ENCODE measurements around the gene KAT7. TPM values are rescaled to one million over a fixed set of nuclear protein-coding genes. Genes with fewer than 3 reads are reported as not detected.

The KAT7 gene
- total and polyA plus RNA-seq, 5 donors: 17.5 to 68.2 (median 56.2) TPM

GRCh38 chr17:49842846-49843245 lies 54.4 kb downstream of the KAT7 start:
- intact Hi-C loops (cut with DNase I): loop anchor here in 1 of 4 donors (10.0 kb wide), 1 partner anchor 48 kb away; no protein-coding TSS in a partner anchor
- no peaks in the 10 kb centered on the region for H3K9me3 ChIP-seq (ENCODE audit: control insufficient read depth, low read length)
- H3K27ac ChIP-seq (ENCODE audit: low read length): no peak overlapping the region
- WGBS: 85% methylated on average over 6 of the region's 6 CpGs
- DNase-seq (no peak), ATAC-seq (no peak)
- H3K4me3 ChIP-seq (ENCODE audit: low read length): no peak overlapping the region
- peaks cover 7% of the 10 kb centered on the region for H3K4me1 ChIP-seq (ENCODE audit: control insufficient read depth, insufficient read depth, low read length)
- H3K27me3 ChIP-seq (ENCODE audit: control insufficient read depth, insufficient read depth): no peaks in the 10 kb centered on the region

DNA sequence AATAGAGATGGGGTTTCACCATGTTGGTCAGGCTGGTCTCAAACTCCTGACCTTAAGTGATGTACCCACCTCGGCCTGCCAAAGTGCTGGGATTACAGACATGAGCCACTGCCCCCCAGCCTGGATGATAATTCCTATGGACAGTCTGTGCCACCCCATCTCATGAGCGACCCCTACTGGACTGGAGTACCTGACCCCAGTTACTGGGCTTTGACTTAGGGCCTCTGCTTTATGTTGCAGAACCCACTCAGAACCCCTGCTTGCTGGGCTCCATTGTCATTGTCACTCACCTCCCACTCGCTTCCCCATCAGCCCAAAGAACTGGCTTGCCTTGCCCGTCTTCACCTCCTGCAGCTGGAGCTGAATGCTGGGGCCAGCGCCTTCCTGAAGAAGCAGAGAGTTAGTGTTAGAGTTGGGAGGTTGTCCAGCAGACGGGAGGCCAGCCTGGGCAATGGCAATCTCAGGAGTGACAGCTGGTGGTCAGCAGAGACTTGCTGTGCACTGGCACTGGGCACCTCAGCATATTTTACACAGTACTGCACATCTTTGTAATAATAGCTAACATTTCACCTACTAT lies 55.4 kb downstream of the KAT7 start:
- Histone ChIP-seq H3K9me3 (ENCODE audit: control insufficient read depth, low read length) (no peaks in the 10 kb centered on the region), H3K27me3 (ENCODE audit: control insufficient read depth, insufficient read depth) (no peaks in the 10 kb centered on the region), H3K4me3 (ENCODE audit: low read length) (no peak overlapping the region), H3K27ac (ENCODE audit: low read length) (no peak overlapping the region), H3K4me1 (ENCODE audit: control insufficient read depth, insufficient read depth, low read length) (peaks cover 7% of the 10 kb centered on the region)
- DNase-seq (no peak), ATAC-seq (no peak)
- WGBS: 88% methylated on average over 6 of the region's 6 CpGs
- intact Hi-C loops (cut with DNase I): loop anchor here in 1 of 4 donors (10.0 kb wide), 1 partner anchor 49 kb away; no protein-coding TSS in a partner anchor

GRCh38 chr17:49845321-49845720 lies 56.8 kb downstream of the KAT7 start:
- no peak overlapping the region for H3K4me3 ChIP-seq (ENCODE audit: low read length)
- no peaks in the 10 kb centered on the region for H3K27me3 ChIP-seq (ENCODE audit: control insufficient read depth, insufficient read depth)
- 21% methylated on average over 3 of the region's 3 CpGs for WGBS
- H3K4me1 ChIP-seq (ENCODE audit: control insufficient read depth, insufficient read depth, low read length): peaks cover 7% of the 10 kb centered on the region
- H3K27ac ChIP-seq (ENCODE audit: low read length): peak overlapping the region; percentile 89
- ATAC-seq (peak; percentile 82 to 85), DNase-seq (peak; percentile 57 to 83 (median 72))
- intact Hi-C loops (cut with DNase I): loop anchor here in 1 of 4 donors (10.0 kb wide), 1 partner anchor 51 kb away; no protein-coding TSS in a partner anchor
- H3K9me3 ChIP-seq (ENCODE audit: control insufficient read depth, low read length): no peaks in the 10 kb centered on the region

- DNase-seq (no peak), ATAC-seq (no peak)
- H3K27ac ChIP-seq (ENCODE audit: low read length): peak overlapping the region; percentile 20
- intact Hi-C loops (cut with DNase I): loop anchor here in 1 of 4 donors (10.0 kb wide), 1 partner anchor 52 kb away; no protein-coding TSS in a partner anchor
- H3K27me3 ChIP-seq (ENCODE audit: control insufficient read depth, insufficient read depth): no peaks in the 10 kb centered on the region
- H3K4me3 ChIP-seq (ENCODE audit: low read length): no peak overlapping the region
- 49% methylated on average over 9 of the region's 9 CpGs for WGBS
- H3K4me1 ChIP-seq (ENCODE audit: control insufficient read depth, insufficient read depth, low read length): peaks cover 7% of the 10 kb centered on the region
- H3K9me3 ChIP-seq (ENCODE audit: control insufficient read depth, low read length): no peaks in the 10 kb centered on the region
Measured at GRCh38 chr17:49846938-49847712, 58.6 kb downstream of the KAT7 start.

DNA sequence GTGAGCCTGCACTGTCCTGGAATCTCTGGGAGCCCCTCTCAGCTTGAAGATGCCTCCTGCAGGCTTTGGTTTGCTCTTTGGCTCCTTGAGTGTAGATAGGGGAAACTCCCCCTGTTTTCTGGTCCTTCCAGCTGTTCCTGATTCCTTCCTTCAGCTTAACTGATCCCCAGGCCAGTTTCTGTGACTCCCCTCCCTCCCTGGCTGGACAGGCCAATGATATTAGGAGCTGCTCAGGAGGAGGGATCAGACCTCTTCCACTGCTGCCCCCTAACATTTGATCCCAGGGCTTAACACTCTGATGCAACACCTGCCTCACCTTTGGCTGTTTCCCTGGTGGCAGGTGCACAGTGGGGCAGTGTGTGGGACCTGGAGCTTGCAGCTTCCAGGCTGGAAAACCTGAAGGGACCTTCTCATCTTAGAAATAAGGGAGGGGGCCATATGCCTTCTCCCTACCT lies 59.6 kb downstream of the KAT7 start, which contains the start of gene TAC4:
TSS of gene TAC4 (minus strand) at position 51 of the 455 bp plus-strand sequence. CDS start 52 bp downstream, outside the sequence.
- Histone ChIP-seq H3K27ac (ENCODE audit: low read length) (peak within 1 kb of the TSS; percentile 20), H3K4me3 (ENCODE audit: low read length) (no peak within 1 kb of the TSS), H3K27me3 (ENCODE audit: control insufficient read depth, insufficient read depth) (no peaks in the 10 kb centered on the region), H3K9me3 (ENCODE audit: control insufficient read depth, low read length) (no peaks in the 10 kb centered on the region), H3K4me1 (ENCODE audit: control insufficient read depth, insufficient read depth, low read length) (peaks cover 7% of the 10 kb centered on the region)
- no peak for DNase-seq
- intact Hi-C loops (cut with DNase I): loop anchor here in 1 of 4 donors (10.0 kb wide), 1 partner anchor 53 kb away; no protein-coding TSS in a partner anchor
- no peak for ATAC-seq

DNA sequence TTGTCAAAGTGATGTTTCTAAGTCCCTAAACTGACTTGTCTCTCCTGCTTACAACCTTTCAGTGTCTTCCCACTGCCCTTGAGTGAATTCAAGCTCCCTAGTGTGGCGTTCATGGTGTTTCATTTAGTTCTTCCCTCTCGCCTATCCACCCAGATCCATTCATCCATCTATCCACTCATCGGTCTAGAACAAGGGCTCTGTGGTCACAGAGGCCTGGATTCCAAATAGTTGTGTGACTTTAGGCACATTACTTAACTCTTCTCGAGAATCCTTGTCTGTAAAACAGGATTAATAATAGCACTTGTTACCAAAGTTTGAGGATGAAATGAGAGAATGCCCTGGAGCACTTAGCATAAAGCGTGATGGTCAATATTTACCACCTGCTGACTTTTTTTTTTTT lies 60.3 kb downstream of the KAT7 start:
- no peak overlapping the region for H3K4me3 ChIP-seq (ENCODE audit: low read length)
- peaks cover 7% of the 10 kb centered on the region for H3K4me1 ChIP-seq (ENCODE audit: control insufficient read depth, insufficient read depth, low read length)
- H3K9me3 ChIP-seq (ENCODE audit: control insufficient read depth, low read length): no peaks in the 10 kb centered on the region
- no peak overlapping the region for H3K27ac ChIP-seq (ENCODE audit: low read length)
- DNase-seq (no peak), ATAC-seq (no peak)
- WGBS: 87% methylated on average over 5 of the region's 5 CpGs
- no peaks in the 10 kb centered on the region for H3K27me3 ChIP-seq (ENCODE audit: control insufficient read depth, insufficient read depth)
- intact Hi-C loops (cut with DNase I): loop anchor here in 1 of 4 donors (10.0 kb wide), 1 partner anchor 54 kb away; no protein-coding TSS in a partner anchor

GRCh38 chr17:49850218-49850610 lies 61.7 kb downstream of the KAT7 start:
- no peak for ATAC-seq

DNA sequence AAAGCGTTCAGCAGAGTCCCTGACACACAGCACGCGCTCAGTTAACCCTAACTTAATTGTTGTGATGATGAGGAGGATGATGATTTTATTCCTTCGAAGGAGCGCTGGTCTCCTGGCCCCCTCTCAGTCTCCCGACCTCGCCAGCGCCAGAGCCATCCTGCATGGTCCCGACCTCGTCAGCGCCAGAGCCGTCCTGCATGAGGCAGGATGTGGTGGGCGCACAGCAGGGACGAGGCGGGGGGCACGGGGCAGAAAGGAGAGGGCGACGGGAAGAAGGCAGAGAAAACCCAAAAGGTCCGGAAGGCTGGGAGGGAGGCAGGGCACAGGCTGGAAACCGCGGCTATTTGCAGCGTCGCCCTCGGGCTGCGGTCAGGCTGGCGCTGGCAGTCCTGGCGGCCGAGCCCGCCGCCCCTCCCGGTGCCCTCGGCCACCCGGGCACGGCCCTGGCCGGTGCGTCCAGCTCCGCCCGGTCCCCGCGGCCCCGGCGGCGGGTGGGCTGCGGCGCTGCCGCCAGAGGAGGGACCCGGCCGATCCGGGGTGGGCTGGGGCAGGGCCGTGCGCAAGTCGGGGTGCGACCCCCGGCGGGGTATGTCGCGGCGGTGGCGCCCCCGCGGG lies 62.4 kb downstream of the KAT7 start:
- Histone ChIP-seq H3K27ac (ENCODE audit: low read length) (no peak overlapping the region), H3K4me3 (ENCODE audit: low read length) (peak overlapping the region; percentile 73), H3K4me1 (ENCODE audit: control insufficient read depth, insufficient read depth, low read length) (no peaks in the 10 kb centered on the region), H3K9me3 (ENCODE audit: control insufficient read depth, low read length) (no peaks in the 10 kb centered on the region), H3K27me3 (ENCODE audit: control insufficient read depth, insufficient read depth) (no peaks in the 10 kb centered on the region)
- 3% methylated on average over 61 of the region's 61 CpGs for WGBS
- DNase-seq (peak in 1 of 3 donors; percentile 69), ATAC-seq (peak; percentile 22 to 42)
- intact Hi-C loops (cut with DNase I): loop anchor here (5.0 to 10.0 kb wide), 6 partner anchors 136 to 286 kb away; partner anchors contain the start of gene SLC35B1 (in 3 of the 4)

More at GRCh38 chr17:49850218-49850610, 61.7 kb downstream of the KAT7 start:
- H3K27ac ChIP-seq (ENCODE audit: low read length): no peak overlapping the region
- no peaks in the 10 kb centered on the region for H3K27me3 ChIP-seq (ENCODE audit: control insufficient read depth, insufficient read depth)
- peaks cover 1% of the 10 kb centered on the region for H3K4me1 ChIP-seq (ENCODE audit: control insufficient read depth, insufficient read depth, low read length)
- WGBS: 88% methylated on average over 5 of the region's 5 CpGs
- DNase-seq: no peak
- no peaks in the 10 kb centered on the region for H3K9me3 ChIP-seq (ENCODE audit: control insufficient read depth, low read length)
- H3K4me3 ChIP-seq (ENCODE audit: low read length): no peak overlapping the region
- intact Hi-C loops (cut with DNase I): loop anchor here (5.0 to 10.0 kb wide), 6 partner anchors 135 to 285 kb away; partner anchors contain the start of gene SLC35B1 (in 3 of the 4)

- peak; percentile 82 to 84 for ATAC-seq
- DNase-seq: peak; percentile 84 to 92 (median 92)
- WGBS: 6% methylated on average over 55 of the region's 55 CpGs
- Histone ChIP-seq H3K9me3 (ENCODE audit: control insufficient read depth, low read length) (no peaks in the 10 kb centered on the region), H3K27ac (ENCODE audit: low read length) (no peak overlapping the region), H3K27me3 (ENCODE audit: control insufficient read depth, insufficient read depth) (no peaks in the 10 kb centered on the region), H3K4me3 (ENCODE audit: low read length) (peak overlapping the region; percentile 73), H3K4me1 (ENCODE audit: control insufficient read depth, insufficient read depth, low read length) (no peaks in the 10 kb centered on the region)
- intact Hi-C loops (cut with DNase I): loop anchor here (5.0 to 10.0 kb wide), 6 partner anchors 137 to 287 kb away; partner anchors contain the start of gene SLC35B1 (in 3 of the 4)
Measured at GRCh38 chr17:49851387-49852291, 63.2 kb downstream of the KAT7 start.

All from right cardiac atrium (tissue), 5 donors.